MV-4-11 (cell line): ENCODE results near the gene ADGRV1.

ENCODE experiments used
- DNase-seq: peaks from one replicate; lab custom pipeline; 2025; lab: John Stamatoyannopoulos, UW

Gene ADGRV1

GRCh38 chr5:91070761-91071550 is 512.4 kb downstream of the ADGRV1 start:
- peak; percentile 54 for DNase-seq

- DNase-seq, result no peak
Measured at GRCh38 chr5:91072881-91073280, 514.3 kb downstream of the ADGRV1 start.

GRCh38 chr5:91074615-91075014 is 516.0 kb downstream of the ADGRV1 start:
- DNase-seq, result no peak

GRCh38 chr5:91076138-91076537 is 517.5 kb downstream of the ADGRV1 start:
- DNase-seq, result no peak

GRCh38 chr5:91077623-91078022 is 519.0 kb downstream of the ADGRV1 start:
- no peak for DNase-seq

- no peak for DNase-seq
Measured at GRCh38 chr5:91079037-91079436, 520.4 kb downstream of the ADGRV1 start.

GRCh38 chr5:91089758-91090157 is 531.2 kb downstream of the ADGRV1 start:
- DNase-seq, result no peak

GRCh38 chr5:91090995-91091394 is 532.4 kb downstream of the ADGRV1 start:
- no peak for DNase-seq

GRCh38 chr5:91091471-91092234 is 533.1 kb downstream of the ADGRV1 start:
- DNase-seq, result no peak

GRCh38 chr5:91092859-91093783 is 534.5 kb downstream of the ADGRV1 start:
- no peak for DNase-seq

GRCh38 chr5:91095313-91095712 is 536.7 kb downstream of the ADGRV1 start:
- no peak for DNase-seq

GRCh38 chr5:91095786-91096385 is 537.3 kb downstream of the ADGRV1 start:
- no peak for DNase-seq

- DNase-seq, result no peak
Measured at GRCh38 chr5:91098541-91098940, 539.9 kb downstream of the ADGRV1 start.

GRCh38 chr5:91101600-91102379 is 543.2 kb downstream of the ADGRV1 start:
- peak; percentile 66 for DNase-seq

- no peak for DNase-seq
Measured at GRCh38 chr5:91103353-91104061, 544.9 kb downstream of the ADGRV1 start.

GRCh38 chr5:91104062-91104448 is 545.5 kb downstream of the ADGRV1 start:
- no peak for DNase-seq

- DNase-seq, result no peak
Measured at GRCh38 chr5:91106842-91107511, 548.4 kb downstream of the ADGRV1 start.

GRCh38 chr5:91109634-91110033 is 551.0 kb downstream of the ADGRV1 start:
- DNase-seq, result no peak

GRCh38 chr5:91110686-91111085 is 552.1 kb downstream of the ADGRV1 start:
- DNase-seq, result no peak
